Measurements from ENCODE around the gene SECTM1.

SECTM1 gene

DNA sequence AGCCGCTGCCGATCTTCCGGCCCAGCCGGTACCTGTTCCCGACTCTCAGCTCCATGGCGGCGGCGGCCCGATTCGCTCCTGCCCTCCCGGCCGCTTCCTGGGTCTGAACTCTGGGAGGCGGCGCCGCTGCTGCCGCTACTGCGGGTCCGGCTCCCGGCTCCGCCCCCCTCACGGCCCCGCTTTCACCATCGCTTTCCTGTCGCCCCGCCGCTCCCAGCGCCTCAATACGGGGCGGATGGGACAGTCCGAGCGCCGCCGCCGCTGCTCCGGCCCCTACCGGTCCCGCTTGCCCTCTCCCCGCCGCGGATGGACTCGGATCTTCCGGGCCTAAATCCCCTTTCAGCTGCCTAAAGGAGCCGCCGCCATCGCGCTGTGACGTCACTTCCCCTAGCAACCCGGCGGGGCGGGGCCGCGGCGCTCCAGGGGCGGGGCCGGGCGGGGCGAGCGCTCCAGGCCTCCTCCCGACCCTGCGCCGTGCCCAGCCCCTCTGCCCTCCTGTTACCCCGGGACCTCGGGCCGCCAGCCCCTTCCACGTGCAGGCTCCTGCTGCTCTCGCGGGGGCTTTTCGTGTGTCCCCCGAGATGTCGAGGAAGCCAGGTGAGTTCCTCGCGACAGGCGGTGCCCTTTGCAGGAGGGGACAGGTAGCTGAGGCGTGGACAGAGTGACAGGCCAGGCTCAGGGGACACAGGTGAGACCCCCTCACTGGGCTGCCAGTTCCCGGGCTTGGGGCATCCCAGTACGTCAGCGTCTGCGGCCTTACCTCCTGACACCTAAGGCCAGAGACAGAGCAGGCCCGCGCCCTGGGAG, 60.0 kb downstream of the SECTM1 start, which contains the start of gene CSNK1D:
Gene CSNK1D, minus strand, starts transcription at position 374 of the 807 bp plus-strand sequence. Its CDS starts 319 bp downstream, at position 55.
- DNase-seq (ENCODE audit: low spot score): peak; percentile 94
- H3K4me3 ChIP-seq: peak within 1 kb of the TSS; percentile 100
- peak within 1 kb of the TSS; percentile 98 to 100 for H3K27ac ChIP-seq
- TF ChIP-seq, protein P1, sequence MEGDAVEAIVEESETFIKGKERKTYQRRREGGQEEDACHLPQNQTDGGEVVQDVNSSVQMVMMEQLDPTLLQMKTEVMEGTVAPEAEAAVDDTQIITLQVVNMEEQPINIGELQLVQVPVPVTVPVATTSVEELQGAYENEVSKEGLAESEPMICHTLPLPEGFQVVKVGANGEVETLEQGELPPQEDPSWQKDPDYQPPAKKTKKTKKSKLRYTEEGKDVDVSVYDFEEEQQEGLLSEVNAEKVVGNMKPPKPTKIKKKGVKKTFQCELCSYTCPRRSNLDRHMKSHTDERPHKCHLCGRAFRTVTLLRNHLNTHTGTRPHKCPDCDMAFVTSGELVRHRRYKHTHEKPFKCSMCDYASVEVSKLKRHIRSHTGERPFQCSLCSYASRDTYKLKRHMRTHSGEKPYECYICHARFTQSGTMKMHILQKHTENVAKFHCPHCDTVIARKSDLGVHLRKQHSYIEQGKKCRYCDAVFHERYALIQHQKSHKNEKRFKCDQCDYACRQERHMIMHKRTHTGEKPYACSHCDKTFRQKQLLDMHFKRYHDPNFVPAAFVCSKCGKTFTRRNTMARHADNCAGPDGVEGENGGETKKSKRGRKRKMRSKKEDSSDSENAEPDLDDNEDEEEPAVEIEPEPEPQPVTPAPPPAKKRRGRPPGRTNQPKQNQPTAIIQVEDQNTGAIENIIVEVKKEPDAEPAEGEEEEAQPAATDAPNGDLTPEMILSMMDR (IDR thresholded peaks at IDR 0.05): no peak

DNA sequence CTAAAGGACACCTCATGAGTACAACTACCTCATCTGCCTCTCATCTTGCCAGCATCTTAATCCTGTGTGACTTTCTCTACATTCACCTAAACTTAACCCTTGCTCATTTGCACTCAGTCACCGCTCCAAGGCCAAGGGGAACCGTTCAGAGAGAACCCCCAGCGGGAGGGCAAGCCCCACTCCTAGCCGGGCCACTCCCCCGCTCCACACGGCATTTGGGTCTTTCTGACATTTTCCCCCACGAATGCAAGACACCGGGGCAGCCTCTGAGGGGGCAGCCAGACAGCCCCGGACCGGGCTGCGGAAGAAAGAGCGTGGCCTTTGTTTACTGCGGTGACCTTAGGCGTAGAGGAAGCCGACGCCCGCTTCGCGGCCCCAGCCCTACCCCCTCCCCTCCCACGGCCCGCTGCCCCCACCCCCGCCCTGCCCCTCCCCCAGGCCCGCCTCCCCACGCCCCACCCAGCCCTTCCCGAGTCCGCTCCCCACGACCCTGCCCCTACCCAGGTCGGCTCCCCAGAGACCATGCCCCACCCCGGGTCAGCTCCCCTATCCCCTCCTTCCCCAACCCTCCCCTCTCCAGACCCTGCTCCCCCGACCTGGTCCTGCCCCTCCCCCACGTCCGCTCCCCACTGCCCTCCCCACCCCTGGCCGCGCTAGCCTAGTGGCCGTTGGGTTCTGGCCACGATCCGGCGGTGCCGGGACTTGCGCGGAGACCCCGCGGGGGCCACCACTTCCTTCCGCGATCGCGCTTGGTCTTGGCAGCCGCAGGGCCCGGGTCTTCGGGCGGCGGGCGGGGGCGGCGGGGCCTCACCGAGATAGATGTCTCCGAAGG, 60.9 kb downstream of the SECTM1 start:
- TF ChIP-seq, protein P1 (IDR thresholded peaks at IDR 0.05): no peak
- peak overlapping the region; percentile 100 for H3K4me3 ChIP-seq
- DNase-seq (ENCODE audit: low spot score): no peak

DNA sequence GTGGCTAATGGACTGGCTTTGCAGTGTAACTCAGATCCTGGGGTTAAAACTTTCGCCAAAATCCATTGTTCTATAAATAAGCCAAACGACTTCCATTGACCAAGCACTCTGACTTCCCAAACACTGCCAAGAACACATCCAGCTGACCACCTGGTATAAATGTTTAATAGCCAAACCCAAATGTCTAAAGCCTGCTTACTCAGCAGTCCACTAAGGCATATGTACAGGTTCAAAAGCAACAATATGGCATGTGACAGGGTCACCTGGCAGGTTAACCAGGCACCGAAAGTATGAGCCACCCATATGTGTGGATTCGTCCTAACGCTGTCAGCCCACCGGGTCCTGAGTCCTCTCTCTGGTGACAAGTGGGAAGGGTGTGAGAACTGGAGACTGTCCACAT, 62.2 kb downstream of the SECTM1 start:
- peak overlapping the region; percentile 100 for H3K4me3 ChIP-seq
- no peak for DNase-seq (ENCODE audit: low spot score)
- TF ChIP-seq, protein P1 (IDR thresholded peaks at IDR 0.05): no peak
- no peak overlapping the region for H3K27ac ChIP-seq

More for the DNA sequence above, 60.9 kb downstream of the SECTM1 start:
- H3K27ac ChIP-seq: peak overlapping the region; percentile 98 to 100

Data from coronary artery (tissue), 2 donors.